Suprapubic skin (tissue), 3 donors: Measurements from ENCODE around the gene ERF.

Experiments used
- POLR2A ChIP-seq, 2 donors: fragments of 450-650 bp; IDR thresholded peaks; one replicate each; pipeline ENCODE4 v1.6.1; 2017; ENCODE audit warnings: antibody characterized with exemption in 2 of 2, mild to moderate bottlenecking in 2 of 2, moderate library complexity in 2 of 2
- TF ChIP-seq, protein P1 (sequence below), 2 donors: fragments of 200-600 bp in 1 of 2; fragments of 450-650 bp in 1 of 2; sonication (generic) in 1 of 2; IDR thresholded peaks; one replicate each; pipeline ENCODE4 v1.5.1; 2016 to 2019; ENCODE audit warnings: antibody characterized with exemption in 2 of 2, mild to moderate bottlenecking in 1 of 2, moderate library complexity in 1 of 2

DNA sequence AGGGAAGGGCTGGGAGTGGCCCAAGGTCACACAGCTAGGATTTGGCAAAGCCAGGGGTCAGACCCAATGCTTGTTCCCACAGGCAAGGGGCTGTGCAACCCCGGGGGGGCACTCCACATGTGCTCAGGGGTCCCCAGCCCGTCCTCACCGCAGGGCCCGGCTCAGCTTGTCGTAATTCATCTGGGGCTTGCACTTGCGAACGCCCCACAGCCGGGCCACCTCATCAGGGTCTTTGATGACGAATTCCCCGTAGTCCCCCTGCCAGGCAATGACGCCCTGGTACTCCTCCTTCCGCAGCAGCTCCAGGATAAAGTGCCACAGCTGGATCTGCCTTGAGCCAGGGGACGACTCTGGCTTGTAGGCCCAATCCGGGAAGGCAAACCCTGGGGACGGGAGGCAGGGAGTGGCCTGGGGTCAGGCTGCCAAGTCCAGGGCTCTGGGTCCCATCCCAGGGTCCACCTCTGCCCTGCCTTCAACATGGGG is 4.7 kb downstream of the ERF start:
- no peak for TF ChIP-seq POLR2A (IDR thresholded peaks at IDR 0.05)
- TF ChIP-seq, protein P1, sequence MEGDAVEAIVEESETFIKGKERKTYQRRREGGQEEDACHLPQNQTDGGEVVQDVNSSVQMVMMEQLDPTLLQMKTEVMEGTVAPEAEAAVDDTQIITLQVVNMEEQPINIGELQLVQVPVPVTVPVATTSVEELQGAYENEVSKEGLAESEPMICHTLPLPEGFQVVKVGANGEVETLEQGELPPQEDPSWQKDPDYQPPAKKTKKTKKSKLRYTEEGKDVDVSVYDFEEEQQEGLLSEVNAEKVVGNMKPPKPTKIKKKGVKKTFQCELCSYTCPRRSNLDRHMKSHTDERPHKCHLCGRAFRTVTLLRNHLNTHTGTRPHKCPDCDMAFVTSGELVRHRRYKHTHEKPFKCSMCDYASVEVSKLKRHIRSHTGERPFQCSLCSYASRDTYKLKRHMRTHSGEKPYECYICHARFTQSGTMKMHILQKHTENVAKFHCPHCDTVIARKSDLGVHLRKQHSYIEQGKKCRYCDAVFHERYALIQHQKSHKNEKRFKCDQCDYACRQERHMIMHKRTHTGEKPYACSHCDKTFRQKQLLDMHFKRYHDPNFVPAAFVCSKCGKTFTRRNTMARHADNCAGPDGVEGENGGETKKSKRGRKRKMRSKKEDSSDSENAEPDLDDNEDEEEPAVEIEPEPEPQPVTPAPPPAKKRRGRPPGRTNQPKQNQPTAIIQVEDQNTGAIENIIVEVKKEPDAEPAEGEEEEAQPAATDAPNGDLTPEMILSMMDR (IDR thresholded peaks at IDR 0.05): no peak
